MM.1S (cell line): Measurements from ENCODE around the gene OIT3.

Source experiments
- EZH2 ChIP-seq: fragments of 300-600 bp; sonication (generic); optimal IDR thresholded peaks from 2 replicates; pipeline ENCODE3; 2017; ENCODE audit warnings: low read depth, mild to moderate bottlenecking, antibody characterized with exemption, low read length, mixed read lengths
- EZH2phosphoT487 ChIP-seq: fragments of 300-600 bp; sonication (generic); IDR thresholded peaks from 2 replicates; pipeline ENCODE4 v1.6.1; 2018; ENCODE audit warnings: antibody characterized with exemption, low read length
- TF ChIP-seq, protein P1 (sequence below): fragments of 300-600 bp; sonication (generic); IDR thresholded peaks from 2 replicates; pipeline ENCODE4 v1.5.1; 2016; ENCODE audit warnings: antibody characterized with exemption, low read length, mixed read lengths

GRCh38 chr10:72910705-72911104, 17.2 kb downstream of the OIT3 start:
- TF ChIP-seq EZH2 = no peak
- TF ChIP-seq, protein P1, sequence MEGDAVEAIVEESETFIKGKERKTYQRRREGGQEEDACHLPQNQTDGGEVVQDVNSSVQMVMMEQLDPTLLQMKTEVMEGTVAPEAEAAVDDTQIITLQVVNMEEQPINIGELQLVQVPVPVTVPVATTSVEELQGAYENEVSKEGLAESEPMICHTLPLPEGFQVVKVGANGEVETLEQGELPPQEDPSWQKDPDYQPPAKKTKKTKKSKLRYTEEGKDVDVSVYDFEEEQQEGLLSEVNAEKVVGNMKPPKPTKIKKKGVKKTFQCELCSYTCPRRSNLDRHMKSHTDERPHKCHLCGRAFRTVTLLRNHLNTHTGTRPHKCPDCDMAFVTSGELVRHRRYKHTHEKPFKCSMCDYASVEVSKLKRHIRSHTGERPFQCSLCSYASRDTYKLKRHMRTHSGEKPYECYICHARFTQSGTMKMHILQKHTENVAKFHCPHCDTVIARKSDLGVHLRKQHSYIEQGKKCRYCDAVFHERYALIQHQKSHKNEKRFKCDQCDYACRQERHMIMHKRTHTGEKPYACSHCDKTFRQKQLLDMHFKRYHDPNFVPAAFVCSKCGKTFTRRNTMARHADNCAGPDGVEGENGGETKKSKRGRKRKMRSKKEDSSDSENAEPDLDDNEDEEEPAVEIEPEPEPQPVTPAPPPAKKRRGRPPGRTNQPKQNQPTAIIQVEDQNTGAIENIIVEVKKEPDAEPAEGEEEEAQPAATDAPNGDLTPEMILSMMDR = no peak
- no peak for TF ChIP-seq EZH2phosphoT487
